Inflammatory macrophage treated with lipopolysaccharide for 1 hour (primary cell): ENCODE measurements around the gene CEP170.
"Not testable (repeated sequence)": the region's sequence is repeated elsewhere in the genome, so short reads cannot be mapped to it uniquely, and the experiment has no call there.

Source experiments
- DNase-seq, 2 donors: peaks; one replicate each; pipeline ENCODE4 v3.0.0-alpha.2; 2020 to 2022

CEP170 gene

GRCh38 chr1:243230914-243231313 is 24.2 kb downstream of the CEP170 start:
- DNase-seq: peak in 1 of 2 donors; percentile 30

- no peak for DNase-seq
These were observed 25.6 kb downstream of the CEP170 start for GRCh38 chr1:243229526-243229925.

- no peak for DNase-seq
These were observed 27.5 kb downstream of the CEP170 start for GRCh38 chr1:243227622-243228021.

- DNase-seq: no peak
These were observed 37.0 kb downstream of the CEP170 start for GRCh38 chr1:243218059-243218458.

GRCh38 chr1:243217349-243217748 is 37.7 kb downstream of the CEP170 start:
- DNase-seq: no peak

GRCh38 chr1:243216741-243217140 is 38.3 kb downstream of the CEP170 start:
- DNase-seq: no peak

- not testable (repeated sequence) for DNase-seq
These were observed 39.7 kb downstream of the CEP170 start for GRCh38 chr1:243215276-243215875.

GRCh38 chr1:243213045-243213787 is 41.9 kb downstream of the CEP170 start:
- peak; percentile 25 to 28 for DNase-seq

GRCh38 chr1:243211984-243212383 is 43.1 kb downstream of the CEP170 start:
- not testable (repeated sequence) for DNase-seq

- DNase-seq: not testable (repeated sequence)
These were observed 50.0 kb downstream of the CEP170 start for GRCh38 chr1:243205026-243205501.

- not testable (repeated sequence) for DNase-seq
These were observed 50.7 kb downstream of the CEP170 start for GRCh38 chr1:243204336-243204735.

GRCh38 chr1:243203196-243203595 is 51.9 kb downstream of the CEP170 start:
- DNase-seq: not testable (repeated sequence)

GRCh38 chr1:243201316-243201715 is 53.8 kb downstream of the CEP170 start:
- DNase-seq: not testable (repeated sequence)

GRCh38 chr1:243197524-243197923 is 57.6 kb downstream of the CEP170 start:
- not testable (repeated sequence) for DNase-seq

- DNase-seq: not testable (repeated sequence)
These were observed 61.8 kb downstream of the CEP170 start for GRCh38 chr1:243193330-243193729.

GRCh38 chr1:243186201-243186995 is 68.7 kb downstream of the CEP170 start:
- not testable (repeated sequence) for DNase-seq

GRCh38 chr1:243184787-243185186 is 70.3 kb downstream of the CEP170 start:
- not testable (repeated sequence) for DNase-seq

- DNase-seq: not testable (repeated sequence)
These were observed 71.4 kb downstream of the CEP170 start for GRCh38 chr1:243183661-243184060.

- DNase-seq: not testable (repeated sequence)
These were observed 71.9 kb downstream of the CEP170 start for GRCh38 chr1:243183176-243183575.

GRCh38 chr1:243179720-243180119 is 75.4 kb downstream of the CEP170 start:
- no peak for DNase-seq

GRCh38 chr1:243177792-243178191 is 77.3 kb downstream of the CEP170 start:
- not testable (repeated sequence) for DNase-seq

- not testable (repeated sequence) for DNase-seq
These were observed 81.2 kb downstream of the CEP170 start for GRCh38 chr1:243173758-243174369.

- DNase-seq: not testable (repeated sequence)
These were observed 90.2 kb downstream of the CEP170 start for GRCh38 chr1:243164911-243165310.
